GM12878 (cell line): Measurements from ENCODE around the gene SMIM43. TPM values are rescaled to one million over a fixed set of nuclear protein-coding genes. Genes with fewer than 3 reads are reported as not detected.

Source experiments
- ATF7 ChIP-seq: fragments of 450-650 bp; IDR thresholded peaks from 2 replicates; pipeline ENCODE4 v1.6.1; 2016; ENCODE audit warnings: low read depth, mild to moderate bottlenecking
- BMI1 ChIP-seq: fragments of 450-650 bp; IDR thresholded peaks from 2 replicates; pipeline ENCODE4 v1.6.1; 2016; ENCODE audit warnings: mild to moderate bottlenecking, moderate library complexity, borderline replicate concordance
- CEBPB ChIP-seq, 2 experiments: fragments of 150-350 bp in 1 of 2; IDR thresholded peaks; 2 replicates each; pipeline ENCODE4 v1.6.1; 2012 to 2014; ENCODE audit warnings: low read depth in 2 of 2, low read length in 2 of 2, borderline replicate concordance in 1 of 2, inconsistent platforms in 1 of 2
- CHD1 ChIP-seq: IDR thresholded peaks from 2 replicates; pipeline ENCODE4 v1.6.1; 2012; ENCODE audit warnings: low read depth, low read length, improper control_type of control experiment
- CREB1 ChIP-seq: IDR thresholded peaks from 2 replicates; pipeline ENCODE4 v1.6.1; 2012; ENCODE audit warnings: low read depth, mild to moderate bottlenecking, inconsistent platforms
- EED ChIP-seq: sonication (generic); IDR thresholded peaks from 2 replicates; pipeline ENCODE4 v1.6.1; 2016; ENCODE audit warnings: antibody characterized with exemption, low read depth
- HSF1 ChIP-seq: fragments of 150-350 bp; IDR thresholded peaks from 2 replicates; pipeline ENCODE4 v1.6.1; 2014; ENCODE audit warnings: mild to moderate bottlenecking, low read depth, low read length
- IKZF2 ChIP-seq, 2 experiments: fragments of 450-650 bp; IDR thresholded peaks; 2 replicates each; pipeline ENCODE4 v1.6.1; 2017; ENCODE audit warnings: mild to moderate bottlenecking in 2 of 2, moderate library complexity in 2 of 2
- KDM1A ChIP-seq: fragments of 200-600 bp; sonication (generic); IDR thresholded peaks from 2 replicates; pipeline ENCODE4 v1.6.1; 2016; ENCODE audit warnings: borderline replicate concordance
- KLF5 ChIP-seq: fragments of 450-650 bp; IDR thresholded peaks from 2 replicates; pipeline ENCODE4 v1.6.1; 2014; ENCODE audit warnings: mild to moderate bottlenecking; ENCODE audit not compliant: partially characterized antibody
- MTA2 ChIP-seq: fragments of 450-650 bp; IDR thresholded peaks from 2 replicates; pipeline ENCODE4 v1.6.1; 2016; ENCODE audit warnings: low read depth, mild to moderate bottlenecking, moderate library complexity
- NFIC ChIP-seq: IDR thresholded peaks from 2 replicates; pipeline ENCODE4 v1.6.1; 2012; ENCODE audit warnings: low read depth, mild to moderate bottlenecking, inconsistent platforms, low read length, moderate library complexity
- NR2F1 ChIP-seq: fragments of 450-650 bp; conservative IDR thresholded peaks from 2 replicates; pipeline ENCODE4 v1.6.1; 2017; ENCODE audit warnings: mild to moderate bottlenecking
- PRDM15 ChIP-seq: fragments of 450-650 bp; formaldehyde crosslinking; IDR thresholded peaks from 2 replicates; pipeline ENCODE4 v1.4.0; 2020; ENCODE audit warnings: mild to moderate bottlenecking, moderate library complexity
- RAD21 ChIP-seq: IDR thresholded peaks from 2 replicates; pipeline ENCODE4 v1.6.1; 2011; ENCODE audit warnings: mild to moderate bottlenecking, low read depth, low read length, moderate library complexity; ENCODE audit not compliant: insufficient read depth
- RBBP5 ChIP-seq: fragments of 200-600 bp; sonication (generic); conservative IDR thresholded peaks from 2 replicates; pipeline ENCODE4 v1.6.1; 2016
- RUNX3 ChIP-seq: IDR thresholded peaks from 2 replicates; pipeline ENCODE4 v1.6.1; 2012; ENCODE audit warnings: low read length, inconsistent platforms
- SMAD5 ChIP-seq: IDR thresholded peaks from 2 replicates; pipeline ENCODE4 v1.6.1; 2016; ENCODE audit warnings: antibody characterized with exemption, low read depth
- SP1 ChIP-seq: IDR thresholded peaks from one replicate; pipeline ENCODE4 v1.6.1; 2011; ENCODE audit warnings: low read depth, low read length
- SREBF1 ChIP-seq: IDR thresholded peaks from 2 replicates; pipeline ENCODE4 v1.6.1; 2012; ENCODE audit warnings: mild to moderate bottlenecking, low read length
- SREBF2 ChIP-seq: IDR thresholded peaks from 2 replicates; pipeline ENCODE4 v1.6.1; 2012; ENCODE audit warnings: mild to moderate bottlenecking, low read length
- TCF3 ChIP-seq: IDR thresholded peaks from 2 replicates; pipeline ENCODE4 v1.6.1; 2012; ENCODE audit warnings: low read depth, mild to moderate bottlenecking, low read length, borderline replicate concordance; ENCODE audit not compliant: insufficient read depth
- ZBED1 ChIP-seq: IDR thresholded peaks from 2 replicates; pipeline ENCODE4 v1.6.1; 2016; ENCODE audit warnings: borderline replicate concordance
- ZNF217 ChIP-seq: fragments of 450-650 bp; IDR thresholded peaks from 2 replicates; pipeline ENCODE4 v1.6.1; 2017; ENCODE audit warnings: antibody characterized with exemption, mild to moderate bottlenecking
- polyA plus RNA-seq, 11 experiments: library from polyadenylated mRNA; depleted of rRNA in 4 of 11; unstranded in 6 of 11; stranded (reverse) in 5 of 11; fragments of >200 nt; fragmentation: Nextera tagmentation in 4 of 11; fragmentation: Illumina TruSeq in 1 of 11; extraction: Ambion mirVana in 4 of 11; extraction: Trizol in 1 of 11; gene quantifications; 1 replicate in 1 of 11; 2 replicates in 10 of 11; pipeline versions ENCODE4 v1.2.1 to v1.2.3, GENCODE V29; 2011 to 2016; ENCODE audit warnings: inconsistent platforms in 2 of 11, missing spikeins in 2 of 11, low read depth in 1 of 11
- total RNA-seq, 4 experiments: library from RNA; depleted of rRNA in 3 of 4; stranded (reverse); fragments of >200 nt in 3 of 4; fragmentation: Illumina TruSeq in 1 of 4; extraction: Trizol in 1 of 4; gene quantifications; 2 replicates each; pipeline versions ENCODE4 v1.2.1 to v1.2.3, GENCODE V29; 2013 to 2021
- TF ChIP-seq, protein P1 (sequence below): IDR thresholded peaks from 2 replicates; pipeline ENCODE4 v1.6.1; 2011; ENCODE audit warnings: low read depth, mild to moderate bottlenecking, low read length, moderate library complexity, borderline replicate concordance; ENCODE audit errors: extremely low read depth

SMIM43 gene
- total and polyA plus RNA-seq, 10 of the 15 experiments (the other 5 are each of a cell fraction or from before 2014, with no cell fraction given), result 0.12 TPM; not detected in 9

GRCh38 chr4:121800961-121801714, 36.2 kb upstream of the SMIM43 start, which contains the start of gene EXOSC9 (continued):
- peak; percentile 67; the same call in 1 of the 2 replicates for TF ChIP-seq PRDM15 (CRISPR knock-in tag)
- peak; percentile 86 for TF ChIP-seq EED
- TF ChIP-seq SMAD5, result no peak; the same call in 1 of the 2 replicates
- TF ChIP-seq, protein P1, sequence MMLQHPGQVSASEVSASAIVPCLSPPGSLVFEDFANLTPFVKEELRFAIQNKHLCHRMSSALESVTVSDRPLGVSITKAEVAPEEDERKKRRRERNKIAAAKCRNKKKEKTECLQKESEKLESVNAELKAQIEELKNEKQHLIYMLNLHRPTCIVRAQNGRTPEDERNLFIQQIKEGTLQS, result peak; percentile 85; the same call in 1 of the 2 replicates
- peak; percentile 90 to 94 for TF ChIP-seq IKZF2 (IDR thresholded peaks at IDR 0.05)
- TF ChIP-seq ZNF217, result 0 out of 2 replicates have a peak, but pooled peaks have one; percentile 3
- peak; percentile 12 for TF ChIP-seq SP1
- 0 out of 4 replicates have a peak, but pooled peaks of 1 of the 2 experiments have one; percentile 14 for TF ChIP-seq CEBPB (IDR thresholded peaks at IDR 0.05; ENCODE audit: borderline replicate concordance in 1 of 2, low read depth in 2 of 2, low read length in 2 of 2)
- TF ChIP-seq BMI1, result peak; percentile 1; the same call in 1 of the 2 replicates
- TF ChIP-seq KLF5, result no peak
- no peak for TF ChIP-seq SREBF1
- TF ChIP-seq ZBED1, result no peak
- peak; percentile 77 for TF ChIP-seq NFIC
- TF ChIP-seq RUNX3, result peak; percentile 94
- TF ChIP-seq RAD21, result no peak
- TF ChIP-seq ATF7, result peak; percentile 99
- TF ChIP-seq CREB1, result peak; percentile 99
- TF ChIP-seq HSF1, result no peak
- TF ChIP-seq CHD1, result 0 out of 2 replicates have a peak, but pooled peaks have one; percentile 14
- peak; percentile 86; the same call in 1 of the 2 replicates for TF ChIP-seq RBBP5
- TF ChIP-seq MTA2, result peak; percentile 60
- TF ChIP-seq KDM1A, result no peak
- TF ChIP-seq NR2F1, result 0 out of 2 replicates have a peak, but pooled peaks have one; percentile 17
- TF ChIP-seq TCF3, result 0 out of 2 replicates have a peak, but pooled peaks have one; percentile 11
- no peak for TF ChIP-seq SREBF2
